Skin of body (tissue), 2 donors: ENCODE measurements around the gene SEMA4D. TPM values are rescaled to one million over a fixed set of nuclear protein-coding genes. Genes with fewer than 3 reads are reported as not detected.

Source experiments
- DNase-seq: peaks from one replicate; lab custom pipeline; 2025; lab: John Stamatoyannopoulos, UW
- total RNA-seq: library from RNA; depleted of rRNA; stranded (reverse); fragments of >200 nt; gene quantifications from one replicate; pipeline ENCODE4 v1.2.3, GENCODE V29; 2014

SEMA4D gene
- total RNA-seq, 1 donor from 2014 or later, result 13.1 TPM

DNA sequence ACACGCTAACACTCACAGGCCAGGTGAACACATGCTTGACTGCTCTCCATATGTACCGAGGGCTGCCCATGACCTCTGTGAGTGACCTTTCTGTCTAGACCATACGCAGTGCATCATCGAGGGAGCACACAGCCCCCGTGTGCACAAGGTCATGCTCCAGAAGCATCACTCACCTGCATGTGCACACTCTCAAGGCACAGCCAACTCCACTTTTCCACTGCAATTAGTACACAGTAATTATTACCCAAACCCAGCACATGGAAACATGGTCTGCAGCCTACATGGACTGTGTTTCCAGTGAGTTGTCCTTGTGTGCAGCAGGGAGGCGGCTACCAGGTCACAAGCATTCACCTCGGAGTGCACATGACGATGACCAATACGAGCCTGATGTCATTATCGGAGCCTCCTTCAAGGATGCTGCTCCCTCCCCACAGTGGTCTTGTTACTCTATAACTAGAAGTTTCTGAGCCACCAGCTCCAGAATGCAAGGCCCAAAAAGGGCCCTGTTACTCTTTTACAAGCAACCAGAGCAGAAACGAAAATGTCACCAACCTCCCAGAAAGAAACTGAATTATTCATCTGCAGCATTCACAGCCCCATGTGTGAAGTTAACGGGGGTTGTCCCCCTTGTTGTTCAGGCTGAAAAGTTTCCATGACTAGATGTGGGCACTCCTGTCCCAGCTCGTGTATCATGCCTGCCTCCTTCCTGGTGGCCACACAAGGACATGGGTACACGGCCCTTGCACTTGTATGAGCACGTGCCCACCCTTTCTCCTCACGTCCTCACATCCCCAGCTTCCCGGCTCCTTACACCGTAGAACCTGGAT is 31.2 kb downstream of the SEMA4D start:
- DNase-seq, result no peak

DNA sequence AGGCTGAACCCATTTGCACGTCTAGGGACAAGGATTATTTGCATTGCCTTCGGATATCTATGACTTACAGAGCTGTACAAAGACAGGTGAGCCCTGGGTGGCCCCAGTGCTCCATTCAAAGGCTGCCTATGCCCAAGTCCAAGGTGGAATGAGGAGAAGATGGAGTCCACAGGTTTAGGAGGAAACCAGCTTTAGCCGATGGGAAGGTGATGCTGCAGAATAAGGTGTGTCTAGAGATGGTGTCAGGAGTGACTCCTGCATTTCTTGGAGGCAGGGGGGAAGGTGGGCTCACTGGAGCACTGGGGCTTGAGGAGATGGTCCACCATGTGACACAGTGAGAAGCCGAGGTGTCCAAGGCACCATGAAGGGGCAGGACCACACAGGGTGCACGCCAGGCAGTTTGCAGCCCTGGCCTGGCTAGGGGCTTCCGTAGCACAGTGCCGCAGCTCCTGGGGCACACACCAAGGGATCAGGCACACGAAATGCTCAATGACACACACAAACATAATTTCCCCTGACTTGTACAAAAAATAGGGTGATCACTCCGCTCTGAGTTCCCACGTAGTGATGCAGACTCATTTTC is 32.1 kb downstream of the SEMA4D start:
- DNase-seq, result no peak

DNA sequence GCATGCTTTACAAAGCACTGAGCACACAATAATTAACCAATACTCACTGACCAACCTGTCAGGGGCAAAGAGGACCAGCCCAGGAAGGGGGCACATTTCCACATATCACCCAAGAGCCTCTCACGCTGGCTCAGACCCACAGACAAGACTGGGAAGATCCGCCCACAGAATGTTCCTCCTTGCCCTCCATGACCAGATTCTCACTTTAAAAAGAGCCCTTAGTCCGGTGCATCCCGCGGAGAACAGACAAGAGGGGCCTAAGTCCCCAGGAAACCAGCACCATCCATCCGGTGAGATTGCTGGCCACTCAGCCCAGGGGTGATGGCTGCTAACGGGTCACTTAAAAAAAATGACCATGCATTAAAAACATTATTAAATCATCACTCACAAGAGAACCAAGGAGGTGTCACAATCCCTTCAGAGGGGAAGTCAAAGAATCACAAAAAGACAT is 32.9 kb downstream of the SEMA4D start:
- no peak for DNase-seq

DNA sequence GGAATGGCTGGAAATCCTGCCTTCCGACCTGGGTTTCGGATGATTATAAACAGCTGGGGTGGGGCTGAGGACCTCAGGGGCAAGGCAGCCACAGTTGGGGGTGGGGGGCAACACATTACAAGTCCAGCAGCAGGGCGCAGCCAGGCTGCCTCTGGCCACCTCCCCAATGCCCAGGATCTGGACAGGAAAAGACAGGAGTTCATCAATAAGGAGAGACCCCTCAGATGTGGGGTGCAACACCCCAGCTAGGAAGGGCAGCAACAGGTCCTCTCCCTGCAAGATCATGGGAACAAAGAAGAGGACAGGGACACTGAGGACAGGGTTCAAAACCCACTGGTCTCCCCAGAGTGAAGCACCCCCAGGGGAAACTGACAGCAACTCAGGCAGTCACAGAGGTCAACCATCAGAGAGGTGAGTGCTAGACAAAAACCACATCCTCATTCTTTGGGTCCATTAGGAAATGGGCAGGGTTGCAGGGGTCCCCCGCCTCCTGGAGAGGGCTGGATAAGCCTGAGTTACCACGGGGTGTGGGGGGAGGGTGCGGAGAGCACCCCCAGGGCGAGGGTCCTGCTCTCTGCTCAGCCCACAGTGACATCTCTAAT is 33.5 kb downstream of the SEMA4D start:
- DNase-seq, result no peak

DNA sequence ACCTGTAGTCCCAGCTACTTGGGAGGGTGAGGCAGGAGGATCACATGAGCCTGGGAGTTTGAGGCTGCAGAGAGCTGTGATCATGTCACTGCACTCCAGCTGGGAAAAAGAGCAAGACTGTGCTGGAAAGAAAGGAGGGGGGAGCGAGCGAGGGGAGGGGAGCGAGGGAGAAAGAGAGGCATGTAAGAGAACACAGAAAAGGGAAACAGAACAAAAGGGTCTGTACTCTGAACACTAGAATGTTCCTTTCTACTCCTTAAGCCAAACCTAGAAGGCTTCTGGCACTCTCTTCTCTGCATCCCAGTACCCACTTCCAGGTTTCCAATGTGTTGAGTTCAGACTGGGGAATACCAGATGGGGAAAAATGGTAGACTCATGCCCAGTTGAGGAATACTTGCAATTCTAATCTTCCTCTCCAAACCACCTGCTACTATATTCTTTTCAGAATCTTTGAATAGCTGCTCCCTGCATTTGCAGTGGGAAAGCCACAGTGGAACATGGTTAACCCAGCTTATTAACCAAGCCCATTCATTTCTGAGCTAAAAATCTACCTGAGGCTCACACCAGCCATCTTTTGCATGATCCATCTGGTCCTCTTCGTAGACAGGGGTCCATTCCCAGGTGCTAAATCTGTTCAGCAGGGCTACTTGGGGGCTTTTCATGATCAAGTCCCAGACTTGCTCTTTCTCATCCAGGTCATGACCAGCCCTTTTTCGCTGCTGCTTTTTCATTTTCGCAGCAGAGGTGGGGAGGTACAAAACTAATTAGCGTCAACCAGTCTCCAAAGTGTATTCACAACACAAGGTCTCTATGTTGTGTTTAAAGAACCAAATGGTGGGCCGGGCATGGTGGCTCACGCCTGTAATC is 34.9 kb downstream of the SEMA4D start:
- DNase-seq, result no peak

DNA sequence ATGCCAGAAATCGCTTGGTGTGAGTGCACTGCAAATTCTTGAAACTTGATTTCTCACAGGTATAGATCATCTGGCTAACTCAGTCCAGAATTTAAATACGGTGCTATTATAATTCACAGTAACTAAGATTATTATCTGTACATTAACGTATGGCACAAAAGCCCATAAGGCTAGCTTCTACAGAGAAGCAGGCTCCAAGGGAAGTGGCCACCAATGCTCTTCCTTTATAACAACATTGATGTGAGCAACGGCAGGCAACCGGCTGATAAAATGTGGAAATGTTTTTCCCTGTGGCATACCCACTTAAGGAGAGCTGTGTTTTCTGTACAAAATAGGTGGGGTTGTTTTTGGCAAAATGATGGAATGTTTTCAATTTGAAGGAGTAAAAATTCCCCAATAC is 35.7 kb downstream of the SEMA4D start:
- DNase-seq, result no peak

DNA sequence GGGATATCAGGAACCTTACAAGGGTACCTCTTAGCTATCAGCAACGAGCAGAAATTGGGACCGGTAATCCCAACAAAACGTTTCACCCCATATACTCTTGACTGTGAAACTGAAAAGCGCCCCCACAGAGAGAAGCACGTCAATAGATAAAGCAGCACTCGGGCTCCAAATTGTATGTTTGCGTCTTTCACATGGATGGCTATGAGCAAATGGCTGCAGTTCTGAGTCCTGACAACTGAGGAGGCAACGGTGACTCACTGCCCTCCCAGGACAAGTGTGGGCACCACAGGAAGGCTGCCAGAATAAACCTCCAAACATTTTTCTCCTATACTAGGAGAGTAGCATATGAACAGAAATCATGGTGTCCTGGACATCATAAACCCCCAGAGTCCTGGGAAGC is 36.6 kb downstream of the SEMA4D start:
- DNase-seq, result no peak

DNA sequence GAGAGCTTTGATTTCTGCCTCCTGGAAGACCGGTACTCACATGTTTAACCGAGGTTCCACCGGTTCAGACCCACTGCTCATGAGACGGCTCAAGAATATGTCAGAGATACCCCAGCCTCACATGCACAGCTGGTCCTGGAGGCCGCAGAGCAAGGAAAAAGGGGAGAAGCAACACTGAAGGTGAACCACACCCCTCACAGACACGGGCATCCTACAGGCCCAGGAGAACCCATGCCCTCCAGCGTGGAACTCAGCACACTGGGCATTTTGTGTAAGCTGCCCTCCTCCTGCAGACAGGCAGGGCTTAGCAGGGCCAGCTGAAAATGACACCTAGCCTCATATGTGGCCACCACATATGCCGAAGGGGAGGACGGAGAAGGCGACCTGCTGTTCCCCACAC is 37.4 kb downstream of the SEMA4D start:
- DNase-seq, result no peak

- DNase-seq, result no peak
Measured at GRCh38 chr9:89458768-89459496, 39.0 kb downstream of the SEMA4D start.

GRCh38 chr9:89457376-89457855 is 40.5 kb downstream of the SEMA4D start:
- DNase-seq, result no peak

DNA sequence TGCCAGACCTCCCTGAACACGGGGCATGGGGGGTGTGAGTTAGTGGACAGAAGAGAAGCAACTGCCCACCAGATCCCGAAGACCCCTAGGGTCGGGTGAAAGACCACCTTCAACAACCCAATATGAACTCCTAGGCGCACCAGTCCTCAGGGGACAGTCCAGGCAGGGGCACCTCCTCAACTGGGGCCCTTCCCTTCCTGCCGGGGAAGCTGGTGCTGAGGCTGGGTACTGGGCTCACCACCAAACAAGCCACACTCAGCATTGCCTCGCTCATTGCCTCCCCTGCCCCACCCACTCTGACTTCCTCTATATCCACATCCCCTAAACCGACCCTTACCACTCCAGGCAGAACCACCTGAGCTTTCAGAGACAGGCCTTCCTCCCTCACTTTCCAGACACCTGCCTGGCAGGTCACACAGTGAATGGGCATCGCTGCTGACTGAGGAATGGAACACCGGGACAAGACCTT is 42.5 kb downstream of the SEMA4D start:
- no peak for DNase-seq

DNA sequence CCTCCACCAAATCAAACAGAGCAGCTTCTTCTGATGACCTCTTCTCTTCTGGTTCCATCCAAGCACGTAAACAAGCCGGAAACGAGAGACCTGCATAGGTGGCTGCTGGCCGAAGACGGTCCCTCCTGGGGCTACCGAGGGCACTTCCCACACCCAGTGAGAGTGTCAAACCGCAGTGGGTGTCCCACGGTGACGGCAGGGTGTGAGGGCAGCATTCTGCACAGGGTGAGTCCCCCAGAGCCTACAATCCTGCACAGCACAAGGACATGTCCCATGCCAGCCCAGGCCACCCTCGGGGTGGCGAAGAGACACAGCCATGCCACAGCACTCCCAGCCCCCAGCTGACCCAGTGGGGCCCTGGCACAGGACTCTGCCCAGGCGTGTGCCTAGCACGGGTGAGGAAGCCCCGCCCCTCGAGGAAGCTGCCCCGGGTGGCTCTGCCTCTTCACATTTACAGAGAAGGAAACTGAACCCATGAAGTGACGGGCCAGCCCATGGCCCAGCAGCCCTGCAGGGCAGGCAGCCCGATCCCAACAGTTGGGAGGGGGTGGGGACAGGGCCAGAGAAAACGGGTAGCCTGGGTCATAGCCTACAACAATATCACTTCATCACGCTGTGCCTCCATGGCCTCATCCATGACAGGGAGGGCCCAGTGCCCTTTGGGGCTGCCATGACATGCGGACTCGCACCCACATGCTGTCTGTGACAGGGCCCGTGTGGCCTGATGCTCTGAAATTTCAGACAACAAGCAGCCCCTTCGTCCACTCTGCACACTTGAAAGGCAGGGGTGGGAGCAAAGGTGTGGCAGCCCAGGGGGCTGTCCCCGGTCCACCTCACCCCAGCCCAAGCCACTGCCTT is 43.2 kb downstream of the SEMA4D start:
- DNase-seq, result no peak

GRCh38 chr9:89453452-89453851 is 44.5 kb downstream of the SEMA4D start:
- DNase-seq, result no peak

DNA sequence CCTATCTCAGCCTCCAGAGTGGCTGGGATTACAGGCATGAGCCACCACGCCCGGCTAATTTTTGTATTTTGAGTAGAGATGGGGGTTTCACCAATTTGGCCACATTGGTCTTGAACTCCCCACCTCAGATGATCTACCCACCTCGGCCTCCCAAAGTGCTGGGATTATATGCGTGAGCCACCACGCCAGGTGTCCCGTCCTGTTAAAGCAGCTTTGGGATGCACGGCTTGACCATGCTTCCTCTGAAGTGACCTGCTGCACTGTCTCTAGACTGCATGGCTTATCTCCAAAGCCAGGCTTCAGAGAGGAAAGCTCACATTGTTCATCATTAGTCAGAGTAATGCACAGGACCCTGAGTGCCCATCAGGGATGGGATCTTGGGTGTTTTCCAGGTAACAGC is 45.4 kb downstream of the SEMA4D start:
- DNase-seq, result no peak

DNA sequence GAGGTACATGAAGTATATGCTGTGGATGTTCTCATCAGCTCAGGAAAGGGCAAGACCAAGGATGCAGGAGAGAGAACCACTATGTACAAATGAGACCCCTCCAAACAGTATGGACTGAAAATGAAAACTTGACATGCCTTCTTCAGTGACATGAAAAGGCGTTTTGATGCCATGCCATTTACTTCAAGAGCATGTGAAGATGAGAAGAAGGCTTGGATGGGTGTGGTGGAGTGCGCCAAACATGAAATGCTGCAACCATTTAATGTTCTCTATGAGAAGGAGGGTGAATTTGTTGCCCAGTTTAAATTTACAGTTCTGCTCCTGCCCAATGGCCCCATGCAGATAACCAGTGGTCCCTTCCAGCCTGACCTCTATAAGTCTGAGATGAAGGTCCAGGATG is 47.7 kb downstream of the SEMA4D start:
- no peak for DNase-seq

- no peak for DNase-seq
Measured at GRCh38 chr9:89449261-89449671, 48.6 kb downstream of the SEMA4D start.

GRCh38 chr9:89448821-89449220 is 49.1 kb downstream of the SEMA4D start:
- no peak for DNase-seq

- peak; percentile 31 for DNase-seq
Measured at GRCh38 chr9:89448381-89448780, 49.5 kb downstream of the SEMA4D start.

GRCh38 chr9:89447416-89447815 is 50.5 kb downstream of the SEMA4D start:
- DNase-seq, result no peak

- DNase-seq, result no peak
Measured at GRCh38 chr9:89446961-89447310, 51.0 kb downstream of the SEMA4D start.
